Glutamatergic neuron (in vitro differentiated cells): ENCODE results near the gene ATF7. TPM values are rescaled to one million over a fixed set of nuclear protein-coding genes. Genes with fewer than 3 reads are reported as not detected.
A peak's percentile ranks its signal among the peaks of the same experiment; 100 is the strongest.

ENCODE experiments used
- DNase-seq: peaks from one replicate; pipeline ENCODE4 v3.0.0; 2022
- H3K27ac Mint-ChIP-seq: one replicate; pipeline ENCODE4 v1.8.0; 2020; ENCODE audit warnings: mild to moderate bottlenecking, mixed read lengths, inconsistent platforms; ENCODE audit not compliant: unreplicated experiment
- H3K27me3 Mint-ChIP-seq: one replicate; pipeline ENCODE4 v1.8.0; 2020; ENCODE audit warnings: mild to moderate bottlenecking, moderate library complexity, mixed read lengths, inconsistent platforms; ENCODE audit not compliant: unreplicated experiment
- H3K36me3 Mint-ChIP-seq: one replicate; pipeline ENCODE4 v1.8.0; 2020; ENCODE audit warnings: mild to moderate bottlenecking, mixed read lengths, inconsistent platforms; ENCODE audit not compliant: unreplicated experiment
- H3K4me1 Mint-ChIP-seq: one replicate; pipeline ENCODE4 v1.8.0; 2020; ENCODE audit warnings: mild to moderate bottlenecking, low read depth, mixed read lengths, inconsistent platforms; ENCODE audit not compliant: unreplicated experiment
- H3K4me3 Mint-ChIP-seq: one replicate; pipeline ENCODE4 v1.8.0; 2020; ENCODE audit warnings: mild to moderate bottlenecking, mixed read lengths, inconsistent platforms; ENCODE audit not compliant: unreplicated experiment
- H3K9me3 Mint-ChIP-seq: one replicate; pipeline ENCODE4 v1.8.0; 2020; ENCODE audit warnings: mild to moderate bottlenecking, moderate library complexity, mixed read lengths, inconsistent platforms; ENCODE audit not compliant: unreplicated experiment
- CTCF ChIP-seq: fragments of 200-600 bp; sonication (generic); IDR thresholded peaks from one replicate; pipeline ENCODE4 v1.5.0; 2021; ENCODE audit not compliant: partially characterized antibody, unreplicated experiment
- long read RNA-seq: library from polyadenylated mRNA; unstranded; transcript quantifications from one replicate; pipeline ENCODE4 v2.0.0, GENCODE V29; 2020; ENCODE audit not compliant: unreplicated experiment
- total RNA-seq: library from RNA; stranded (reverse); fragmentation: NEBNext Ultra II Directional; extraction: Animal tissue kit (Norgen Biotek cat#: 25700); gene quantifications from one replicate; pipeline ENCODE4 v1.2.1, GENCODE V29; 2021; ENCODE audit not compliant: unreplicated experiment

ATF7 gene
- total RNA-seq = 36.0 TPM
- long read RNA-seq, partial matches to known transcripts = 0 of 1 reads
- long read RNA-seq, other reads (novel, unspliced or antisense) = 1 of 1 reads

DNA sequence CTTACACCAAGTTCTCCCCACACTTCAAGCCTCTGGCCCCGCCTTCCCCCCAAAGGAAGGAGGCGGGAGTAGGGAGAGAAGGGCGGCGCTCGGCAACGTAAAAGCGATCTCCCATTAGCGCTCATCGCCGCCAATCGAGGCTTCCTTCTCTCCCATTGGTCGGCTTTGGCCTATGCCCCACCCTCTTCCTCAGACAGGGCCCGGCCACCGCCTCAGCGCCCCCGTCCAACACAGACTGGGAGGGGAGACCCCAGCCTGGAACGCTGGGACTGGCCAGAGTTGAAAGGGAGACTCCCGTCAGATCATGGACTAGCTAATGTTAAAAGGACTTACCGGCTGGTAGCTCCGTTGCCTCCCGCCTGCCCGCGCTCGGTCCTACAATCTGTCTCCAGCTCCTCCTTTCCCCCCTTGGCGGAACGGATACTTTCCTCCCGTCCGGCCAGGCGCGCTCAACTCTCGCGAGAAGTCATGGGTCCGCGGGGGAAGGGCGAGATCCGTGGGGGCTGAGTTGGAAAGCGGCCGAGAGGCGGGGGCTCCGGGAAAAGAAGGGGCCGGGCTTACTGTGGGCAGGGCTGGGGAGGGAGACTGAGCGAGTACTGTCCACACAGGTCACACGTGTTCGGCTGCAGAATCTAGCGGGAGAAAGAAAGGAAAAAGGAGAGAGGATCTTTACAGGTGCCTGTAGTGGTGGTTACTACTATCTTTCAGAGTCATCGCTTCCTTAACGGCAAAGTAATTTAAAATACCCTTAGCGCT is at the start of gene ATF7:
TSS of gene ATF7 (minus strand) at position 437 of the 756 bp plus-strand sequence. CDS start 25,382 bp downstream, outside the sequence.
- no peak for TF ChIP-seq CTCF
- peaks cover 9% of the 10 kb centered on the region for H3K27me3 Mint-ChIP-seq
- peaks cover 20% of the 10 kb centered on the region for H3K4me1 Mint-ChIP-seq
- H3K27ac Mint-ChIP-seq = peak within 1 kb of the TSS; percentile 93
- DNase-seq = peak; percentile 99
- peak within 1 kb of the TSS; percentile 100 for H3K4me3 Mint-ChIP-seq
- peaks cover 6% of the 10 kb centered on the region for H3K9me3 Mint-ChIP-seq
- H3K36me3 Mint-ChIP-seq = no peaks in the 10 kb centered on the region

DNA sequence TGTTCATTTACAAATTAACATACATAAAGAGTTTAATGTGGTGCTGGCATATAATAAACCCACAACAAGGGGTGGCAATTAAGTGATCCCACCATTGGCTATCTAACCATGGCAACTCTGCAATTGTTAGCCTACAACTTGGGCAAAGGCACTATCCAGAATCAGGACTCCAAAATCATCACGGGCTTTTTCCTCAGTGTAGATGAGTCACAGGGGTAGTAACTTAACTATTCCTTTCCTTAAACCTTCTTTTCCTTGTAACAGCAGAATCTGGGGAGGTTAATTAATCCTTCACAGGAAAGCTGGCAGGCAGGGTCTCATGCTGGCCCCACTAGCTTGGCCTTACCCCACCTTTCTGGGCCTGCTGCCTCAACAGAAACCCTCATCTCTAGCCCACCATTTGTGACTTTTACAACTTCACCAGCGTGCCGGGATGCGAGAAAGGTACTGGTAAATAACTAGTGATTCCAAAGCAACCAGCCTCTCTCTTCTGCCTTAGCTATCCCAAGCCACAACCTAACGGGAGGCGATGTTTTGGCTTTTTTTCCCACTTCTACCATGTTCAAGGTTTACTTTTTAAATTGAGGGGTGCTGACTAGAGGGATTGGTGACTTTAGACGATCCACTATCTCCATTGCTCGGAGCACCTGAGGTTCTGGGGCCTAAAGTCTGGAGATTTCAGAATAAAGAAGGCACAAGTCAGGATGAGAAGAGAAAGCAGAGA is 49.0 kb upstream of the ATF7 start:
- peak overlapping the region; percentile 100 for H3K4me3 Mint-ChIP-seq
- H3K36me3 Mint-ChIP-seq = no peaks in the 10 kb centered on the region
- TF ChIP-seq CTCF = no peak
- peaks cover 22% of the 10 kb centered on the region for H3K4me1 Mint-ChIP-seq
- no peak for DNase-seq
- H3K9me3 Mint-ChIP-seq = peaks cover 14% of the 10 kb centered on the region
- H3K27me3 Mint-ChIP-seq = peaks cover 4% of the 10 kb centered on the region
- H3K27ac Mint-ChIP-seq = peak overlapping the region; percentile 98

DNA sequence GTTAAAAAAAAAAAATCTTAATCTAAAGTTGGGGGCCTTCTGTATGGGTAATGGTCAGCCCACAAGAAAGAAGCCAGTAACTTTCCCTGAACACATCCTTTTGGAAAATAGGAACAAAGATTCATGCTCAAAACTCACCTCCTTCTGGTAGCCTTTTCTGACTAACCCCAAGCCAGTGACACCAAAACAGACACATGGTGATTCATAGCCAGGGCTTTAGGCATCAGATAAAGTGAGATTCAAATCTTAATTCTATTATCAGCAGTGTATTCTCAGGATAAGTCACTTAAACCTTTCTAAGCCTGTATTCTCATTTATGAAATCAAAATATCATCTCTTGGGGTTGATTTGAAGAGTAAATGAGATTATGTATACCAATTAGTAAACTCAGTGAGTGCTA is 44.8 kb upstream of the ATF7 start:
- Mint-ChIP-seq H3K4me1 (no peaks in the 10 kb centered on the region), H3K36me3 (no peaks in the 10 kb centered on the region), H3K27ac (no peak overlapping the region), H3K9me3 (peaks cover 6% of the 10 kb centered on the region), H3K27me3 (peaks cover 4% of the 10 kb centered on the region), H3K4me3 (no peak overlapping the region)
- DNase-seq = no peak
- TF ChIP-seq CTCF = no peak

GRCh38 chr12:53670308-53670707 is 44.1 kb upstream of the ATF7 start:
- Mint-ChIP-seq H3K4me3 (no peak overlapping the region), H3K27ac (no peak overlapping the region), H3K9me3 (no peaks in the 10 kb centered on the region), H3K27me3 (no peaks in the 10 kb centered on the region), H3K4me1 (no peaks in the 10 kb centered on the region), H3K36me3 (peaks cover 6% of the 10 kb centered on the region)
- no peak for DNase-seq
- TF ChIP-seq CTCF = no peak

DNA sequence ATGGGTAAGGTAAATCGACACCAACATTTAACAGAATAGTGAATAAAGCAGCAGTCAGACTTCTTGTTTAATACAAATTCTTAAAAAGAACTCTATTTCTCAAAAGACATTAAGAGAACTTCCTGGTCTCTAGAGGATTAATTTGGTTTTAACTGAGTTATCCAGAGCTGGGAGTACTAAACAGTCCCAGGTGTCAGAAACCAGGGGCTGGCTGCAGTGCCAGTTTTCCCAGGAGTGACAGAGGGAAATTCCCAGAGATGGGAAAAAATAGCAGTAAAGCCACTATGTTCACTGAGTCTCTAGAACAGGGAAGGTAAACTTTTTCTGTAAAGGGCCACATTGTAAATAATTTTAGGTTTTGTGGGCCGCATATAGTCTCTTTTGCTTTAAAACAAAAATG is 40.9 kb upstream of the ATF7 start:
- Mint-ChIP-seq H3K9me3 (peaks cover 2% of the 10 kb centered on the region), H3K27ac (no peak overlapping the region), H3K27me3 (no peaks in the 10 kb centered on the region), H3K4me3 (no peak overlapping the region), H3K36me3 (peaks cover 18% of the 10 kb centered on the region), H3K4me1 (no peaks in the 10 kb centered on the region)
- DNase-seq = no peak
- no peak for TF ChIP-seq CTCF
